ENCODE measurements around the gene GARIN1A.

DNA sequence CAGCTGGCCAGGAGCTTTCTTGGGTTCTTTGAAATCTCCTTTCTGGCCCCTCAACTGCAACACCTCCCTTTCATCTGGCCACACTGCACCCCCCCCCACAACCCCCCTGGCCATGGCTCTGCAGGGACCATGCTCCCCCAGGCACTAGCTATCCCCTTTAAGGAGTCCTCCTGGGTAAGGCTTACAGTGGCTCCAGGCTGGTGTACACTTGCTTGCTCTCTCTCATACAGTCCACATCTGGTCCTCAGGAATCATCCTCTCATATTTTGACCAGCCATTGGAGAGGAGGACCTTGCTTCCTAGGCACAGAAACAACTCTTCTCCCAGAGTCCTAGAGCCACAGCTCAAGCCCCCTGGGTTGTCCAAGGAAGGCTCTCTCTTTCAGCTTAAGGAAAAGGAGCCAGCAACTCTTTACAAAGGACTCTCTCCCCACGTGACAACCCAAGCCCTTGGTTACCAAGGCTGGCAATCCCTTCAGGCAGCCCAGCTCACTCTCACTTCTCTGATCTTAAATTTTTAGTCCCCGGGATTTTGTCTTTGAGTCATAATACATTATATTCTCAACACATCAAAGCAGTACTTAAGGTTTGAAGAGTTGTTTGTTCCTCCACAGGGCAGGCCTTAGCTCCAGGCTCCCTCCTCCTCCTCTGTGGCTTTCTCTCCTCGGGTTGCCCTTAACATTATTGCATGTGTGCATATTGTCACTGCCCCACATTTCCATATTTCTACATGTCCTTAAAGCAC, 9.9 kb downstream of the GARIN1A start:
- TF ChIP-seq POLR2A (IDR thresholded peaks at IDR 0.05; ENCODE audit: low read length) (no peak), GATA1 (IDR thresholded peaks at IDR 0.05; ENCODE audit: low read depth, low read length) (no peak)

Measured in erythroblast (primary cell).